Thyroid gland (tissue), 4 donors: ENCODE data around the gene GLCCI1.

Experiments used
- CTCF ChIP-seq, 6 experiments: fragments of 200-600 bp in 3 of 6; fragments of 450-650 bp in 3 of 6; sonication (generic) in 3 of 6; IDR thresholded peaks; one replicate each; pipeline ENCODE4 v1.5.1; 2016 to 2019; ENCODE audit warnings: antibody characterized with exemption in 6 of 6, mild to moderate bottlenecking in 2 of 6, inconsistent platforms in 1 of 6, moderate library complexity in 1 of 6
- POLR2A ChIP-seq, 2 donors: fragments of 450-650 bp; IDR thresholded peaks; one replicate each; pipeline ENCODE4 v1.6.1; 2017; ENCODE audit warnings: antibody characterized with exemption in 2 of 2, mild to moderate bottlenecking in 2 of 2, moderate library complexity in 1 of 2

DNA sequence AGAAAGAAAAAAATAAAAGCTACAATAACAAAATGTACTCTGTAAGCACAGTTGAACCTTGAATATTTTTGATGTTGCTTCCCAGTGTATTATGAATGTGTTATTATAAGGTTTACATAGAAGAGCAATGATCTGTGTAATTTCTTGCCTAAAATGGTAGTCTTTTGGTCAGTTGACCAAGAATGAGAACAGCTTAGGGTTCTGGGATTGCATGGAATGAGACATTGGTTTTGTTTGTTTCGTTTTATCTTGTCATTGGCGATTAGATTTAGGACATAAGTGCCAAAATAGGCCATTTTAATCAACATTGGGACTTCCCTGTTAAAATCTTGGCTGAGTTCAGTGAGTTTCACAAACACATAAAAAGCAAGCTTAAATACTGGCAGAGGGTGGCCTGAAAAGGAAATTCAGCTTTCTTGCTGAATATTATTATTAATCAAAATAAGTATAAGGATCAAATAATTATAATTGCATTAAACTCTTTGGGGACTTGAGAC is 49.1 kb upstream of the GLCCI1 start:
- TF ChIP-seq POLR2A (IDR thresholded peaks at IDR 0.05): no peak
- TF ChIP-seq CTCF (IDR thresholded peaks at IDR 0.05): no peak
